Measurements from ENCODE around the gene NRDC.

Gene NRDC

GRCh38 chr1:51919684-51920083 is 41.2 kb upstream of the NRDC start:
- no peak overlapping the region for H3K4me3 ChIP-seq (ENCODE audit: low read length)
- TF ChIP-seq, protein P1, sequence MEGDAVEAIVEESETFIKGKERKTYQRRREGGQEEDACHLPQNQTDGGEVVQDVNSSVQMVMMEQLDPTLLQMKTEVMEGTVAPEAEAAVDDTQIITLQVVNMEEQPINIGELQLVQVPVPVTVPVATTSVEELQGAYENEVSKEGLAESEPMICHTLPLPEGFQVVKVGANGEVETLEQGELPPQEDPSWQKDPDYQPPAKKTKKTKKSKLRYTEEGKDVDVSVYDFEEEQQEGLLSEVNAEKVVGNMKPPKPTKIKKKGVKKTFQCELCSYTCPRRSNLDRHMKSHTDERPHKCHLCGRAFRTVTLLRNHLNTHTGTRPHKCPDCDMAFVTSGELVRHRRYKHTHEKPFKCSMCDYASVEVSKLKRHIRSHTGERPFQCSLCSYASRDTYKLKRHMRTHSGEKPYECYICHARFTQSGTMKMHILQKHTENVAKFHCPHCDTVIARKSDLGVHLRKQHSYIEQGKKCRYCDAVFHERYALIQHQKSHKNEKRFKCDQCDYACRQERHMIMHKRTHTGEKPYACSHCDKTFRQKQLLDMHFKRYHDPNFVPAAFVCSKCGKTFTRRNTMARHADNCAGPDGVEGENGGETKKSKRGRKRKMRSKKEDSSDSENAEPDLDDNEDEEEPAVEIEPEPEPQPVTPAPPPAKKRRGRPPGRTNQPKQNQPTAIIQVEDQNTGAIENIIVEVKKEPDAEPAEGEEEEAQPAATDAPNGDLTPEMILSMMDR (IDR thresholded peaks at IDR 0.05; ENCODE audit: insufficient read depth, low read depth, low read length, missing control alignments) = no peak
- no peak for DNase-seq (ENCODE audit: low read depth)

DNA sequence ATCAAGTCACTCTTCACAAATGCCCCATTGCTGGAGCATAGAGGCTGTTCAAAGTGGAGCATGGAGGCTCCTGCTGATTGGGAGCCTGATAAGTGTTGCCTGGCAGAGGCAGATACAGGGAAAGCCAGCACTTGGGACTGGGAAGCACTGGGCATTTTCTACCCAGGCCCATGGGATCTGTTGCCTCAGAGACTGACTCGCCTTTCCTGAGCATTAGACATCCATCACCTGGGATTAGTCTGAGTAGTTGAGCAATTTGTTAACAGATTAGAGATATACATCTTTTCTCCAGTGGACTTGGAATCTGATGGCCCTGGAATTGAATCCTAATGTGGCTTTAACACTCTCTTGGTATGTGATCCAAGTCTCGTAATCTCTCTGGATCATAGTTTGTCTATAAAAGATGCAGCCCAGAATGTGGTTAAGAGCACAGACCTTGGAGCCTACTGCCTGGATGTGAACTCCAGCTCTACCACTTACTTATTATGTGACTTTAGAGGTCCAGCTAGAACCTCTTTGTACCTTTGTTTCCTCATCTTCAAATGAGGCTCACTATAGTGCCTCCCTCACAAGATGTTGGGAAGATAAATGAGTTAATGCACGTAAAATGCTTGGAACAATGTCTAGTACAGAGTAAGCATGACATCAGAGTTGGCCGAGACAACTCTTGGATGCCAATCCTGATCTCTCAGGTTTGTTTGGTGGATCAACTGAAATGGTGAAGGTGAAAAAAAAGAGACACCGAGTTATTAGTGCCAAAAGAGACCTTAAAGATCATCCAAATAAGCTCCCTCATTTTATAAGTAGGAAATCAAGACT is 38.3 kb upstream of the NRDC start:
- TF ChIP-seq, protein P1 (IDR thresholded peaks at IDR 0.05; ENCODE audit: insufficient read depth, low read depth, low read length, missing control alignments) = no peak
- peak; percentile 82 for DNase-seq (ENCODE audit: low read depth)
- no peak overlapping the region for H3K4me3 ChIP-seq (ENCODE audit: low read length)

- DNase-seq (ENCODE audit: low read depth) = no peak
- TF ChIP-seq, protein P1 (IDR thresholded peaks at IDR 0.05; ENCODE audit: insufficient read depth, low read depth, low read length, missing control alignments) = no peak
- H3K4me3 ChIP-seq (ENCODE audit: low read length) = no peak overlapping the region
Measured at GRCh38 chr1:51915951-51916350, 37.4 kb upstream of the NRDC start.

DNA sequence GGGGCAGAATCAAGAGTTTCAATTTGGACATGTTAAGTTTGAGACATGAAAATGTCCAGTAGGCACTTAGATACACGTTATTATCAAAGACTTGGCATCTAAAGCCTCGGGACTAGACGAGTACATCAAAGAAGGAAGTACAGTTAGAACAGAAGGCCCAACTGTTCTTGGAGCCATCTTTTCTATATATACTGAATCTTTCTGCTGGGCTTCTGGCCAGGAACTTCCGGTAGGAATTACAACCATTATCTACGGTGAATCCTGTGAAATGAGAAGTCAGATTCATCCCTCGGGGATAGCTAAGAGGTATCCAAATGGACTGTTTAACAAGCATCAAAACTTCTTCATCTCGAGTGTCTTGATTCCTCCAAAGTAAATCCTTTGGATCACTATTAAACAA is 34.4 kb upstream of the NRDC start:
- TF ChIP-seq, protein P1 (IDR thresholded peaks at IDR 0.05; ENCODE audit: insufficient read depth, low read depth, low read length, missing control alignments) = no peak
- no peak overlapping the region for H3K4me3 ChIP-seq (ENCODE audit: low read length)
- DNase-seq (ENCODE audit: low read depth) = no peak

- TF ChIP-seq, protein P1 (IDR thresholded peaks at IDR 0.05; ENCODE audit: insufficient read depth, low read depth, low read length, missing control alignments) = no peak
- H3K4me3 ChIP-seq (ENCODE audit: low read length) = no peak overlapping the region
- DNase-seq (ENCODE audit: low read depth) = no peak
Measured at GRCh38 chr1:51910221-51911000, 31.9 kb upstream of the NRDC start.

DNA sequence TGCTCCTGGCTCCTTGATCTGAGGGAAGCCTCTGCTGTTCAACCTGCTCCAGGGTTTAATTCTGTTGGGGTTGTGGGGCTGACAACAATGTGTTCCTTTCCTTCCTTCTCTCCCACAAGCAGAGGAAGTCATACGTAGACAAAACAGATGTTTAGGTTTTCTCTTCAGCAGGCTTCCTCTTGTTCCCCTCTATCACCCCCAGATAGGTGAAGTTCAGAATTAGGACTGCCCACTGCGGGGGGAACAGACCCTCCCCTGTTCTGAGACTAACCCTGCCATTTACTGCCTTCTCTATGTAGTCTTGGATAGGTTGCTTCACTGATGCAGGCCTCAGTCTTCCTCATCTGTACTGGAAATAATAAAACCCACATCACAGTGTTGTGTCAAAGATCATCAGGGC is 30.0 kb upstream of the NRDC start:
- TF ChIP-seq, protein P1 (IDR thresholded peaks at IDR 0.05; ENCODE audit: insufficient read depth, low read depth, low read length, missing control alignments) = no peak
- DNase-seq (ENCODE audit: low read depth) = no peak
- no peak overlapping the region for H3K4me3 ChIP-seq (ENCODE audit: low read length)

All from epithelial cell of esophagus (primary cell).